ENCODE results near the gene SMURF1. TPM values are rescaled to one million over a fixed set of nuclear protein-coding genes. Genes with fewer than 3 reads are reported as not detected.

The SMURF1 gene
- total RNA-seq, 4 donors from 2014 or later = 28.2 to 35.4 (median 31.1) TPM

GRCh38 chr7:99122762-99123161 is 21.1 kb downstream of the SMURF1 start:
- H3K4me1 ChIP-seq = peaks cover 0 to 82% (median 23%) of the 10 kb centered on the region in 4 donors
- H3K27ac ChIP-seq = peak overlapping the region in 2 of 4 donors; percentile 33 to 77
- 72 to 74% methylated on average over 6 of the region's 6 CpGs for WGBS, 2 donors

DNA sequence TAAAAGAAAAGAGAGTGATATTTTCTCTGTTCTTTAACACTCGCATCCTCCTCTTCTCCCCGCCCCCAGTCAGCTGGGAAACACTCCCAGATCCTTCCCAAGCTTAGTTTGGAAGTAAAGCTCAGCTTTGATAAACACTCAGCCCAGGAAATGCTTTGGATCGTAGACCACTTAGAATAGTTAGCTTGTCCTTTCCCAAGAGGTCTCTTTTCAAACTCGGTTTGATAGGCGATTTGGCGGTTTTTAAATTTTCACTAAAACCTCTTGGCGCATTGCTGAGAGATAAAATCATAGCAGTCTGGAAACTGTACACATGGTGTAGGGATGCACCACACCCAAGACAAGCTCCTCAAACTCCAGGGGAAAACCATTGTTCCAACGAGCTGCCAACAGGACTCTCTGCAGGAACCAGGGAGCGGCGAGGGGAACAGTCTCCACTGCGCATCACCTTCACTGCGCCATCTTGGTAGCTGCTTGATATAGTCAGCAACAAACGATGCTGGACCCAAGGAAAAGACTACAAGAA is 22.3 kb downstream of the SMURF1 start:
- no peak for DNase-seq (ENCODE audit: low spot score in 2 of 2)
- Histone ChIP-seq H3K36me3 (peaks cover 0 to 4% (median 0%) of the 10 kb centered on the region in 3 donors), H3K4me1 (peaks cover 0 to 70% (median 16%) of the 10 kb centered on the region in 4 donors), H3K4me3 (no peak overlapping the region), H3K27me3 (no peaks in the 10 kb centered on the region), H3K9me3 (peaks cover 0 to 5% (median 0%) of the 10 kb centered on the region in 4 donors), H3K27ac (peak overlapping the region in 3 of 4 donors; percentile 52 to 74 (median 73))
- WGBS, 2 donors = 66 to 67% methylated on average over 13 of the region's 13 CpGs
- TF ChIP-seq CTCF (IDR thresholded peaks at IDR 0.05) = no peak
- no peak for TF ChIP-seq POLR2A (IDR thresholded peaks at IDR 0.05)
- no peak for TF ChIP-seq EP300 (IDR thresholded peaks at IDR 0.05)

More at GRCh38 chr7:99122762-99123161, 21.1 kb downstream of the SMURF1 start:
- TF ChIP-seq EP300 (IDR thresholded peaks at IDR 0.05) (no peak), POLR2A (IDR thresholded peaks at IDR 0.05) (no peak), CTCF (IDR thresholded peaks at IDR 0.05) (no peak)
- peaks cover 0 to 4% (median 0%) of the 10 kb centered on the region in 3 donors for H3K36me3 ChIP-seq
- H3K9me3 ChIP-seq = no peaks in the 10 kb centered on the region
- no peaks in the 10 kb centered on the region for H3K27me3 ChIP-seq
- H3K4me3 ChIP-seq = no peak overlapping the region
- no peak for DNase-seq (ENCODE audit: low spot score in 2 of 2)

DNA sequence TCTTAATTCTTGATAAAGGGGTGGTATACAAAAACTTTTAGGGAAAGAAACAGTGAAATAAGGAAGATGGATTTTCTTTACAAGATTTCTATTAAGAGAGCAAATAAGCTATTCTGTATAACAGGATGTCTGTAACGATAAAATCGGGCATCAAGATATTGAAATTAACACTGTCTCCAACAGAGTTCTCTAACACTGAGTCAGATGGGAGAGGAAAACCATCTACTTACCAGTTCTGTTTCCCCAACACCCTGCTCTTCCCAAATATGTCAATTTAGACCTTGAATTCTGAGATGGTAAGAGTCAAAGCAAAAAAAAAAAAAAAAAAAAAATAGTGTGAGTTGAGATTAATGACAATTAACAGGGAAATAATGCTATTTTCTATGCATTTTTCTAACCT is 23.0 kb downstream of the SMURF1 start:
- peaks cover 0 to 5% (median 0%) of the 10 kb centered on the region in 4 donors for H3K9me3 ChIP-seq
- H3K27ac ChIP-seq = peak overlapping the region in 3 of 4 donors; percentile 52 to 74 (median 73)
- no peaks in the 10 kb centered on the region for H3K27me3 ChIP-seq
- H3K36me3 ChIP-seq = peaks cover 0 to 4% (median 0%) of the 10 kb centered on the region in 3 donors
- H3K4me3 ChIP-seq = no peak overlapping the region
- peaks cover 0 to 70% (median 16%) of the 10 kb centered on the region in 4 donors for H3K4me1 ChIP-seq
- WGBS, 2 donors = 50 to 67% methylated on average over 2 of the region's 2 CpGs
- TF ChIP-seq POLR2A (IDR thresholded peaks at IDR 0.05) (no peak), CTCF (IDR thresholded peaks at IDR 0.05) (no peak), EP300 (IDR thresholded peaks at IDR 0.05) (no peak)
- DNase-seq (ENCODE audit: low spot score in 2 of 2) = no peak

GRCh38 chr7:99120501-99120900 is 23.4 kb downstream of the SMURF1 start:
- peaks cover 0 to 69% (median 16%) of the 10 kb centered on the region in 4 donors for H3K4me1 ChIP-seq
- H3K36me3 ChIP-seq = peaks cover 0 to 4% (median 0%) of the 10 kb centered on the region in 3 donors
- peaks cover 0 to 5% (median 0%) of the 10 kb centered on the region in 4 donors for H3K9me3 ChIP-seq
- H3K27me3 ChIP-seq = no peaks in the 10 kb centered on the region
- H3K27ac ChIP-seq = peak overlapping the region in 3 of 4 donors; percentile 52 to 74 (median 73)
- no peak for DNase-seq (ENCODE audit: low spot score in 2 of 2)
- WGBS, 2 donors = 40 to 42% methylated on average over 2 of the region's 2 CpGs
- TF ChIP-seq CTCF (IDR thresholded peaks at IDR 0.05) = no peak
- no peak for TF ChIP-seq POLR2A (IDR thresholded peaks at IDR 0.05)
- TF ChIP-seq EP300 (IDR thresholded peaks at IDR 0.05) = peak in 1 of 2 donors; percentile 23
- no peak overlapping the region for H3K4me3 ChIP-seq

DNA sequence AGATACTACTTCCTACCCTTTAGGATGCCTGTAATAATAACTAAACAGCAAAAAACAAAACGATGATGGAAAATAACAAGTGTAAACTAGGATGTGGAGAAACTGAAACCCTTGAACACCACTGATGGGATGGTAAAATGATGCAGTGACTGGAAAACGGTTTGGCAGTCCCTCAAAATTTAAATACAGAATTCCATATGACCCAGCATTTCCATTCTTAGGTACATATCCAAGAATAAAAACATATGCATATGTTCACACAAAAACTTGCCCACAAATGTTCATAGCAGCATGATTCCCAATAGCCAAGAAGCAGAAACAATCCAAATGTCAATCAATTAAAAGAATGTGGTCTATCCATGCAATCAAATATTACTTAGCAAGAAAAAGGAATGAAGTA is 25.8 kb downstream of the SMURF1 start:
- peaks cover 0 to 10% (median 0%) of the 10 kb centered on the region in 3 donors for H3K36me3 ChIP-seq
- no peaks in the 10 kb centered on the region for H3K27me3 ChIP-seq
- 84 to 85% methylated on average over 2 of the region's 2 CpGs for WGBS, 2 donors
- peak overlapping the region in 1 of 4 donors; percentile 19 for H3K27ac ChIP-seq
- H3K4me1 ChIP-seq = peaks cover 0 to 45% (median 9%) of the 10 kb centered on the region in 4 donors
- H3K4me3 ChIP-seq = no peak overlapping the region
- H3K9me3 ChIP-seq = peaks cover 0 to 7% (median 0%) of the 10 kb centered on the region in 4 donors
- DNase-seq (ENCODE audit: low spot score in 2 of 2) = no peak
- TF ChIP-seq CTCF (IDR thresholded peaks at IDR 0.05) (no peak), EP300 (IDR thresholded peaks at IDR 0.05) (no peak), POLR2A (IDR thresholded peaks at IDR 0.05) (no peak)
